NCI-H2227 (cell line): ENCODE measurements around the gene CEP68.
"Not testable (repeated sequence)": the region's sequence is repeated elsewhere in the genome, so short reads cannot be mapped to it uniquely, and the experiment has no call there.

Source experiments
- DNase-seq: peaks from one replicate; lab custom pipeline; 2025; ENCODE audit not compliant: unreplicated experiment; lab: John Stamatoyannopoulos, UW

CEP68 gene

GRCh38 chr2:65125457-65125856 lies 69.2 kb downstream of the CEP68 start:
- DNase-seq: not testable (repeated sequence)

- DNase-seq: no peak
Observed at GRCh38 chr2:65128297-65129190, 72.3 kb downstream of the CEP68 start.

GRCh38 chr2:65129286-65129825 lies 73.1 kb downstream of the CEP68 start:
- peak; percentile 38 for DNase-seq

GRCh38 chr2:65129826-65130663 lies 73.8 kb downstream of the CEP68 start, which contains the start of gene RAB1A:
Gene RAB1A (minus strand): TSS chr2:65130106. CDS start chr2:65129915, 191 bp downstream.
- peak; percentile 99 for DNase-seq

- DNase-seq: no peak
Observed at GRCh38 chr2:65130664-65131175, 74.5 kb downstream of the CEP68 start.

- not testable (repeated sequence) for DNase-seq
Observed at GRCh38 chr2:65132930-65133329, 76.7 kb downstream of the CEP68 start.

- DNase-seq: no peak
Observed at GRCh38 chr2:65133626-65134025, 77.4 kb downstream of the CEP68 start.

GRCh38 chr2:65134158-65134557 lies 77.9 kb downstream of the CEP68 start:
- no peak for DNase-seq

- DNase-seq: no peak
Observed at GRCh38 chr2:65136253-65136652, 80.0 kb downstream of the CEP68 start.
